ENCODE results near the gene CALML3. TPM values are rescaled to one million over a fixed set of nuclear protein-coding genes. Genes with fewer than 3 reads are reported as not detected.

CALML3 gene
- total RNA-seq, 1 experiment from 2014 or later = not detected

GRCh38 chr10:5570979-5571810, 46.4 kb downstream of the CALML3 start:
- Histone ChIP-seq H3K27ac (ENCODE audit: low read length) (no peak overlapping the region), H3K36me3 (ENCODE audit: control insufficient read depth, insufficient read depth, low read length) (no peaks in the 10 kb centered on the region), H3K9me3 (ENCODE audit: control insufficient read depth, insufficient read depth, low read depth, low read length) (no peaks in the 10 kb centered on the region), H3K4me3 (ENCODE audit: low read depth in 2 of 2, low read length in 2 of 2) (no peak overlapping the region), H3K27me3 (ENCODE audit: control insufficient read depth, insufficient read depth, low read length) (no peaks in the 10 kb centered on the region), H3K4me1 (ENCODE audit: control insufficient read depth, insufficient read depth, low read length) (peaks cover 4% of the 10 kb centered on the region; the same call in 1 of the 2 replicates)
- ATAC-seq = no peak
- intact Hi-C loops (cut with micrococcal nuclease; ENCODE audit: unreplicated experiment) = no loop called here
- CTCF ChIA-PET = no interaction called here
- BruUV-seq (replicated peaks) = no TSS peak
- POLR2A ChIA-PET = no interaction called here
- in situ Hi-C loops (cut with HindIII; ENCODE audit: low pct_unique_long_range_greater_than_20kb, low sequenced_read_pairs) = no loop called here
- DNase-seq (ENCODE audit: low read depth, low spot score) = no peak
- TF ChIP-seq REST (IDR thresholded peaks at IDR 0.05; ENCODE audit: insufficient read depth in 1 of 2, low read depth in 2 of 2, low read length in 1 of 2) = no peak
- no peak for TF ChIP-seq CTCF (IDR thresholded peaks at IDR 0.05)
- TF ChIP-seq SIN3A (IDR thresholded peaks at IDR 0.05; ENCODE audit: borderline replicate concordance, insufficient read depth, low read depth, low read length) = no peak
- no peak for TF ChIP-seq TCF7L2 (IDR thresholded peaks at IDR 0.05; ENCODE audit: low read depth, low read length)
- no peak for TF ChIP-seq POLR2AphosphoS5 (IDR thresholded peaks at IDR 0.05; ENCODE audit: low read depth, low read length)

GRCh38 chr10:5571826-5572225, 47.1 kb downstream of the CALML3 start:
- Histone ChIP-seq H3K9me3 (ENCODE audit: control insufficient read depth, insufficient read depth, low read depth, low read length) (no peaks in the 10 kb centered on the region), H3K36me3 (ENCODE audit: control insufficient read depth, insufficient read depth, low read length) (no peaks in the 10 kb centered on the region), H3K4me3 (ENCODE audit: low read depth in 2 of 2, low read length in 2 of 2) (no peak overlapping the region), H3K27me3 (ENCODE audit: control insufficient read depth, insufficient read depth, low read length) (no peaks in the 10 kb centered on the region), H3K4me1 (ENCODE audit: control insufficient read depth, insufficient read depth, low read length) (peaks cover 4% of the 10 kb centered on the region; the same call in 1 of the 2 replicates), H3K27ac (ENCODE audit: low read length) (no peak overlapping the region)
- CTCF ChIA-PET = no interaction called here
- no peak for ATAC-seq
- in situ Hi-C loops (cut with HindIII; ENCODE audit: low pct_unique_long_range_greater_than_20kb, low sequenced_read_pairs) (no loop called here), intact Hi-C loops (cut with micrococcal nuclease; ENCODE audit: unreplicated experiment) (no loop called here)
- no TSS peak for BruUV-seq (replicated peaks)
- no peak for DNase-seq (ENCODE audit: low read depth, low spot score)
- POLR2A ChIA-PET = no interaction called here
- TF ChIP-seq TCF7L2 (IDR thresholded peaks at IDR 0.05; ENCODE audit: low read depth, low read length) = no peak
- TF ChIP-seq SIN3A (IDR thresholded peaks at IDR 0.05; ENCODE audit: borderline replicate concordance, insufficient read depth, low read depth, low read length) = no peak
- TF ChIP-seq REST (IDR thresholded peaks at IDR 0.05; ENCODE audit: insufficient read depth in 1 of 2, low read depth in 2 of 2, low read length in 1 of 2) = no peak
- TF ChIP-seq POLR2AphosphoS5 (IDR thresholded peaks at IDR 0.05; ENCODE audit: low read depth, low read length) = no peak
- TF ChIP-seq CTCF (IDR thresholded peaks at IDR 0.05) = no peak
